Upper lobe of left lung (tissue), 4 donors: ENCODE measurements around the gene RNF166.

Source experiments
- CTCF ChIP-seq, 6 experiments: fragments of 450-650 bp in 4 of 6; fragments of 200-600 bp in 2 of 6; sonication (generic) in 2 of 6; IDR thresholded peaks; one replicate each; pipeline ENCODE4 v1.5.1; 2016 to 2019; ENCODE audit warnings: antibody characterized with exemption in 6 of 6
- POLR2A ChIP-seq, 4 donors: fragments of 450-650 bp; IDR thresholded peaks; one replicate each; pipeline ENCODE4 v1.5.1; 2016 to 2017; ENCODE audit warnings: antibody characterized with exemption in 4 of 4, mild to moderate bottlenecking in 2 of 4

- TF ChIP-seq POLR2A (IDR thresholded peaks at IDR 0.05) (no peak), CTCF (IDR thresholded peaks at IDR 0.05) (no peak)
Measured at GRCh38 chr16:88723911-88724310, 17.7 kb upstream of the RNF166 start.
